HepG2 (cell line): ENCODE measurements around the gene CLDN19. TPM values are rescaled to one million over a fixed set of nuclear protein-coding genes. Genes with fewer than 3 reads are reported as not detected.

ENCODE experiments used
- ATAC-seq: fragments of 200-7000 bp; cut with Tn5 transposase; 3 replicates; pipeline ENCODE4 v1.9.1; 2020; ENCODE audit warnings: mild to moderate bottlenecking, moderate library complexity
- BruUV-seq: library from RNA; stranded (reverse); fragments of 400-500 nt; replicated peaks from 2 replicates; lab custom pipeline; 2021; lab: Mats Ljungman, UMichigan
- CTCF ChIA-PET: fragments of 300-600 bp; formaldehyde crosslinking; extraction: SDS; loops from one replicate; lab custom pipeline; 2021; ENCODE audit warnings: low total read pairs, inconsistent platforms, low intra/inter-chr PET ratio; lab: Yijun Ruan, JAX
- POLR2A ChIA-PET: fragments of 350-600 bp; sonication (Branson Sonifier 250); formaldehyde crosslinking; loops from one replicate; lab custom pipeline; 2020; ENCODE audit warnings: antibody characterized with exemption, inconsistent platforms; lab: Yijun Ruan, JAX
- DNase-seq: peaks from one replicate; pipeline ENCODE4 v3.0.0-alpha.2; 2015; ENCODE audit warnings: low spot score
- FAIRE-seq: peaks from 3 replicates; lab custom pipeline; 2011; peaks lifted over from hg19 to GRCh38; lab: Jason Lieb, UNC
- H2AFZ ChIP-seq: one replicate; pipeline ENCODE4 v1.6.1; 2011; ENCODE audit warnings: low read length, inconsistent platforms
- H3K27ac ChIP-seq: fragments of 300-600 bp; 3 replicates; pipeline ENCODE4 v1.8.0; 2011; ENCODE audit warnings: mixed run types, mild to moderate bottlenecking, mixed read lengths, low read length, inconsistent platforms; ENCODE audit not compliant: insufficient read depth; ENCODE audit errors: extremely low read length
- H3K27me3 ChIP-seq, 2 experiments: fragments of 200-600 bp in 1 of 2; 2 replicates in 1 of 2; 3 replicates in 1 of 2; pipeline versions ENCODE4 v1.6.0 to v1.8.0; 2011; ENCODE audit warnings: low read length in 2 of 2, mild to moderate bottlenecking in 2 of 2, moderate library complexity in 2 of 2, inconsistent platforms in 1 of 2; ENCODE audit not compliant: insufficient read depth in 2 of 2, control insufficient read depth in 1 of 2
- H3K36me3 ChIP-seq, 2 experiments: fragments of 200-600 bp in 1 of 2; replicated peaks in 1 of 2; 2 replicates in 1 of 2; 3 replicates in 1 of 2; pipeline versions ENCODE4 v1.5.1 to v1.8.0; 2011; ENCODE audit warnings: low read length in 2 of 2, inconsistent platforms in 1 of 2; ENCODE audit not compliant: insufficient read depth in 2 of 2, control insufficient read depth in 1 of 2
- H3K4me1 ChIP-seq: 2 replicates; pipeline ENCODE4 v1.5.1; 2012; ENCODE audit warnings: low read length, inconsistent platforms; ENCODE audit not compliant: insufficient read depth
- H3K4me2 ChIP-seq: 2 replicates; pipeline ENCODE4 v1.6.0; 2011; ENCODE audit warnings: low read depth, low read length, inconsistent platforms
- H3K4me3 ChIP-seq, 3 experiments: fragments of 200-600 bp in 1 of 3; sonication (generic), shearing (Covaris generic) in 1 of 3; replicated peaks in 1 of 3; 2 replicates each; pipeline ENCODE4 v1.5.1; 2011 to 2016; ENCODE audit warnings: low read length in 3 of 3, inconsistent platforms in 2 of 3, low read depth in 2 of 3, mild to moderate bottlenecking in 2 of 3, control low read depth in 1 of 3, mixed read lengths in 1 of 3; ENCODE audit not compliant: insufficient read depth in 1 of 3
- H3K79me2 ChIP-seq: one replicate; pipeline ENCODE4 v1.6.1; 2011; ENCODE audit warnings: low read length, inconsistent platforms; ENCODE audit not compliant: insufficient read depth
- H3K9ac ChIP-seq: 2 replicates; pipeline ENCODE4 v1.6.0; 2011; ENCODE audit warnings: mild to moderate bottlenecking, low read depth, low read length, inconsistent platforms; ENCODE audit not compliant: insufficient read depth
- H3K9me3 ChIP-seq: 2 replicates; pipeline ENCODE4 v1.5.1; 2012; ENCODE audit warnings: mild to moderate bottlenecking, low read length
- H4K20me1 ChIP-seq: 2 replicates; pipeline ENCODE4 v1.6.0; 2011; ENCODE audit warnings: inconsistent platforms, mild to moderate bottlenecking, low read length, moderate library complexity; ENCODE audit not compliant: insufficient read depth
- ARID5B ChIP-seq: IDR thresholded peaks from 2 replicates; pipeline ENCODE4 v1.4.0; 2020; ENCODE audit warnings: mild to moderate bottlenecking, missing genetic modification reagents
- IRF2 ChIP-seq: IDR thresholded peaks from 2 replicates; pipeline ENCODE4 v1.6.1; 2018; ENCODE audit warnings: missing genetic modification reagents, missing compliant biosample characterization
- PRMT3 ChIP-seq: sonication (generic); formaldehyde crosslinking; IDR thresholded peaks from 2 replicates; pipeline ENCODE4 v1.8.1; 2022; ENCODE audit warnings: low read depth, mild to moderate bottlenecking, moderate library complexity, missing genetic modification reagents, borderline replicate concordance
- RAD21 ChIP-seq: fragments of 450-650 bp; formaldehyde crosslinking; IDR thresholded peaks from 2 replicates; pipeline ENCODE4 v1.5.0; 2020; ENCODE audit warnings: mild to moderate bottlenecking
- SMAD3 ChIP-seq: sonication (generic); formaldehyde crosslinking; IDR thresholded peaks from 2 replicates; pipeline ENCODE4 v1.4.0; 2020; ENCODE audit warnings: missing genetic modification reagents
- SPEN ChIP-seq: sonication (generic); formaldehyde crosslinking; IDR thresholded peaks from 2 replicates; pipeline ENCODE4 v1.5.1; 2020; ENCODE audit warnings: low read depth, mild to moderate bottlenecking, missing genetic modification reagents
- SRSF9 ChIP-seq: fragments of 200-400 bp; formaldehyde crosslinking; IDR thresholded peaks from 2 replicates; pipeline ENCODE4 v1.6.1; 2018; ENCODE audit warnings: borderline replicate concordance, mild to moderate bottlenecking, low read depth, low read length; ENCODE audit not compliant: insufficient read depth, poor library complexity, severe bottlenecking
- STAT5B ChIP-seq: sonication (generic); formaldehyde crosslinking; IDR thresholded peaks from 2 replicates; pipeline ENCODE4 v1.4.0; 2020; ENCODE audit warnings: missing genetic modification reagents
- XBP1 ChIP-seq: sonication (generic); formaldehyde crosslinking; IDR thresholded peaks from 2 replicates; pipeline ENCODE4 v1.5.0; 2020; ENCODE audit warnings: missing genetic modification reagents
- ZBTB42 ChIP-seq: sonication (generic); formaldehyde crosslinking; IDR thresholded peaks from 2 replicates; pipeline ENCODE4 v1.5.0; 2020; ENCODE audit warnings: mild to moderate bottlenecking, missing genetic modification reagents
- ZFX ChIP-seq: sonication (generic); formaldehyde crosslinking; IDR thresholded peaks from 2 replicates; pipeline ENCODE4 v1.4.0; 2020; ENCODE audit warnings: mild to moderate bottlenecking, low read depth, missing genetic modification reagents, moderate library complexity
- ZNF34 ChIP-seq: sonication (generic); formaldehyde crosslinking; IDR thresholded peaks from 2 replicates; pipeline ENCODE4 v1.4.0; 2020; ENCODE audit warnings: mild to moderate bottlenecking, missing genetic modification reagents, borderline replicate concordance
- ZNF432 ChIP-seq: sonication (generic); formaldehyde crosslinking; IDR thresholded peaks from 2 replicates; pipeline ENCODE4 v1.5.0; 2020; ENCODE audit warnings: missing genetic modification reagents, mild to moderate bottlenecking, borderline replicate concordance
- ZNF460 ChIP-seq: sonication (generic); formaldehyde crosslinking; IDR thresholded peaks from 2 replicates; pipeline ENCODE4 v1.5.1; 2020; ENCODE audit warnings: missing genetic modification reagents, mild to moderate bottlenecking, borderline replicate concordance
- ZNF7 ChIP-seq: IDR thresholded peaks from 2 replicates; pipeline ENCODE4 v1.6.1; 2016; ENCODE audit warnings: missing biosample characterization, missing genetic modification reagents
- WGBS: methylation state at CpG from one replicate; pipeline ENCODE4 v1.1.6; 2017; ENCODE audit warnings: low lambda C conversion rate; 5-methylcytosine and 5-hydroxymethylcytosine counted together
- in situ Hi-C: cut with HindIII; loops from 2 replicates; pipeline ENCODE4 v1.10.0; 2017; ENCODE audit warnings: low pct_unique_long_range_greater_than_20kb; ENCODE audit not compliant: extremely low pct_ligation_motif_present
- intact Hi-C: fragments of 100-400 bp; cut with micrococcal nuclease; formaldehyde crosslinking; loops from one replicate; pipeline ENCODE4 v1.10.0; 2022; ENCODE audit not compliant: unreplicated experiment
- polyA plus RNA-seq, 8 experiments: library from polyadenylated mRNA; depleted of rRNA in 3 of 8; stranded (reverse) in 7 of 8; unstranded in 1 of 8; fragments of >200 nt; fragmentation: Illumina TruSeq in 4 of 8; extraction: Trizol in 4 of 8; gene quantifications; 2 replicates each; pipeline versions ENCODE4 v1.2.1 to v1.2.3, GENCODE V29; 2011 to 2016; ENCODE audit warnings: low read depth in 4 of 8, missing spikeins in 1 of 8, mixed read lengths in 1 of 8; ENCODE audit not compliant: insufficient read depth in 1 of 8
- total RNA-seq, 5 experiments: library from RNA; depleted of rRNA; stranded (reverse); fragments of >200 nt; fragmentation: Illumina TruSeq; extraction: Trizol; gene quantifications; 2 replicates each; pipeline ENCODE4 v1.2.3, GENCODE V29; 2016; ENCODE audit warnings: low read depth in 1 of 5
- TF ChIP-seq, protein P1 (sequence below): sonication (generic); formaldehyde crosslinking; conservative IDR thresholded peaks from 2 replicates; pipeline ENCODE4 v1.4.0; 2020; ENCODE audit warnings: missing genetic modification reagents
- TF ChIP-seq, protein P2 (sequence below): IDR thresholded peaks from 2 replicates; pipeline ENCODE4 v1.6.1; 2016; ENCODE audit warnings: control low read depth

The CLDN19 gene
- total and polyA plus RNA-seq, 2 of the 13 experiments (the other 11 are each of a cell fraction or from before 2014, with no cell fraction given): 5.0 to 7.6 TPM

GRCh38 chr1:42721926-42722325 is 18.1 kb downstream of the CLDN19 start:
- POLR2A ChIA-PET: no interaction called here
- in situ Hi-C loops: no loop called here

More at GRCh38 chr1:42721926-42722325, 18.1 kb downstream of the CLDN19 start:
- ATAC-seq (no peak), DNase-seq (no peak), FAIRE-seq (no peak)
- no peak overlapping the region for H3K4me3 ChIP-seq
- H3K36me3 ChIP-seq: peaks cover 0 to 4% of the 10 kb centered on the region in 2 experiments; a peak in 1 of 5 replicates
- peaks cover 16% of the 10 kb centered on the region for H3K4me1 ChIP-seq
- CTCF ChIA-PET: no interaction called here
- H2AFZ ChIP-seq: no peak overlapping the region
- no peaks in the 10 kb centered on the region for H4K20me1 ChIP-seq
- no peak overlapping the region for H3K4me2 ChIP-seq
- intact Hi-C loops: no loop called here
- TF ChIP-seq, protein P1, sequence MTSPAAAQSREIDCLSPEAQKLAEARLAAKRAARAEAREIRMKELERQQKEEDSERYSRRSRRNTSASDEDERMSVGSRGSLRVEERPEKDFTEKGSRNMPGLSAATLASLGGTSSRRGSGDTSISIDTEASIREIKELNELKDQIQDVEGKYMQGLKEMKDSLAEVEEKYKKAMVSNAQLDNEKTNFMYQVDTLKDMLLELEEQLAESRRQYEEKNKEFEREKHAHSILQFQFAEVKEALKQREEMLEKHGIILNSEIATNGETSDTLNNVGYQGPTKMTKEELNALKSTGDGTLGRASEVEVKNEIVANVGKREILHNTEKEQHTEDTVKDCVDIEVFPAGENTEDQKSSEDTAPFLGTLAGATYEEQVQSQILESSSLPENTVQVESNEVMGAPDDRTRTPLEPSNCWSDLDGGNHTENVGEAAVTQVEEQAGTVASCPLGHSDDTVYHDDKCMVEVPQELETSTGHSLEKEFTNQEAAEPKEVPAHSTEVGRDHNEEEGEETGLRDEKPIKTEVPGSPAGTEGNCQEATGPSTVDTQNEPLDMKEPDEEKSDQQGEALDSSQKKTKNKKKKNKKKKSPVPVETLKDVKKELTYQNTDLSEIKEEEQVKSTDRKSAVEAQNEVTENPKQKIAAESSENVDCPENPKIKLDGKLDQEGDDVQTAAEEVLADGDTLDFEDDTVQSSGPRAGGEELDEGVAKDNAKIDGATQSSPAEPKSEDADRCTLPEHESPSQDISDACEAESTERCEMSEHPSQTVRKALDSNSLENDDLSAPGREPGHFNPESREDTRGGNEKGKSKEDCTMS (CRISPR knock-in tag): no peak
- TF ChIP-seq RAD21 (CRISPR knock-in tag) (no peak), XBP1 (CRISPR knock-in tag) (no peak), IRF2 (no peak), STAT5B (CRISPR knock-in tag) (no peak), ZFX (CRISPR knock-in tag) (no peak), ZNF460 (CRISPR knock-in tag) (no peak), ZNF34 (CRISPR knock-in tag) (no peak), ARID5B (CRISPR knock-in tag) (no peak), SPEN (CRISPR knock-in tag) (no peak), ZBTB42 (CRISPR knock-in tag) (no peak), SRSF9 (no peak), SMAD3 (no peak), PRMT3 (CRISPR knock-in tag) (no peak), ZNF7 (CRISPR knock-in tag) (no peak), ZNF432 (no peak)
- TF ChIP-seq, protein P2, sequence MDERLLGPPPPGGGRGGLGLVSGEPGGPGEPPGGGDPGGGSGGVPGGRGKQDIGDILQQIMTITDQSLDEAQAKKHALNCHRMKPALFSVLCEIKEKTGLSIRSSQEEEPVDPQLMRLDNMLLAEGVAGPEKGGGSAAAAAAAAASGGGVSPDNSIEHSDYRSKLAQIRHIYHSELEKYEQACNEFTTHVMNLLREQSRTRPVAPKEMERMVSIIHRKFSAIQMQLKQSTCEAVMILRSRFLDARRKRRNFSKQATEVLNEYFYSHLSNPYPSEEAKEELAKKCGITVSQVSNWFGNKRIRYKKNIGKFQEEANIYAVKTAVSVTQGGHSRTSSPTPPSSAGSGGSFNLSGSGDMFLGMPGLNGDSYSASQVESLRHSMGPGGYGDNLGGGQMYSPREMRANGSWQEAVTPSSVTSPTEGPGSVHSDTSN: no peak
- H3K27me3 ChIP-seq: no peaks in the 10 kb centered on the region
- H3K79me2 ChIP-seq: no peaks in the 10 kb centered on the region
- BruUV-seq: no TSS peak
- WGBS: 98% methylated on average over 3 of the region's 3 CpGs
- H3K9me3 ChIP-seq: no peaks in the 10 kb centered on the region
- no peak overlapping the region for H3K27ac ChIP-seq
- H3K9ac ChIP-seq: no peak overlapping the region
